Activated naive CD4-positive, alpha-beta T cell treated with anti-CD3 and anti-CD28 coated beads, Interleukin-2, amount 50 U/mL, for 72 hours (primary cell): ENCODE results near the gene LMO3. TPM values are rescaled to one million over a fixed set of nuclear protein-coding genes. Genes with fewer than 3 reads are reported as not detected.
"Not testable (repeated sequence)": the region's sequence is repeated elsewhere in the genome, so short reads cannot be mapped to it uniquely, and the experiment has no call there.

Experiments used
- ATAC-seq, 2 donors: fragments of 150-1000 bp; cut with Tn5 transposase; 2 replicates each; pipeline ENCODE4 v1.10.0; 2021; ENCODE audit warnings: mild to moderate bottlenecking in 2 of 2, moderate library complexity in 2 of 2
- DNase-seq, 2 donors: peaks; one replicate each; pipeline ENCODE4 v3.0.0; 2021 to 2022; ENCODE audit warnings: low spot score in 2 of 2
- H3K27ac Mint-ChIP-seq, 2 donors: one replicate each; pipeline ENCODE4 v1.8.0; 2022; ENCODE audit warnings: mild to moderate bottlenecking in 2 of 2, mixed read lengths in 2 of 2
- H3K36me3 Mint-ChIP-seq, 2 donors: one replicate each; pipeline ENCODE4 v1.8.0; 2022; ENCODE audit warnings: mixed read lengths in 2 of 2
- H3K9me3 Mint-ChIP-seq, 2 donors: one replicate each; pipeline ENCODE4 v1.8.0; 2022; ENCODE audit warnings: mixed read lengths in 2 of 2
- total RNA-seq, 2 donors: library from RNA; stranded (reverse); gene quantifications; one replicate each; pipeline ENCODE4 v1.2.3, GENCODE V29; 2022

Gene LMO3
- total RNA-seq, 2 donors from 2014 or later = not detected

DNA sequence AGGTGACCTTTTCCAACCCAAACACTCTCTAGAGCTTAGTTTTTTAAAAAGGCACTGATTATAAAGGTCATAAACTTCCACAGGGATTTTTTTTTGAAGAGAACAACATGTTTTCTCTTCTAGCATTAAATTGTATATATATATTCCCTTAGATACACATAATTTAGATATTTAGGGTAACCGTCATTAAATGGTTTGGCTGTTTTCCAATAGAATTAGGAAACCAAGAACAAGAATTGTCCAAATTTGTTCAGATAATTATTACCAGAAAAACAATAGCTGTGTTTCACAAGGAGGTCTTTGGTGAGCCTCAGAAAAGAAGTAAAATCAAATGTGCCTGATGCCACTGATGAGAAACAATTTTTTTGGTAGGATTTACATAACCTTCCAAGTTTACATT lies 26.9 kb downstream of the LMO3 start:
- no peak for ATAC-seq
- no peak overlapping the region for H3K27ac Mint-ChIP-seq

DNA sequence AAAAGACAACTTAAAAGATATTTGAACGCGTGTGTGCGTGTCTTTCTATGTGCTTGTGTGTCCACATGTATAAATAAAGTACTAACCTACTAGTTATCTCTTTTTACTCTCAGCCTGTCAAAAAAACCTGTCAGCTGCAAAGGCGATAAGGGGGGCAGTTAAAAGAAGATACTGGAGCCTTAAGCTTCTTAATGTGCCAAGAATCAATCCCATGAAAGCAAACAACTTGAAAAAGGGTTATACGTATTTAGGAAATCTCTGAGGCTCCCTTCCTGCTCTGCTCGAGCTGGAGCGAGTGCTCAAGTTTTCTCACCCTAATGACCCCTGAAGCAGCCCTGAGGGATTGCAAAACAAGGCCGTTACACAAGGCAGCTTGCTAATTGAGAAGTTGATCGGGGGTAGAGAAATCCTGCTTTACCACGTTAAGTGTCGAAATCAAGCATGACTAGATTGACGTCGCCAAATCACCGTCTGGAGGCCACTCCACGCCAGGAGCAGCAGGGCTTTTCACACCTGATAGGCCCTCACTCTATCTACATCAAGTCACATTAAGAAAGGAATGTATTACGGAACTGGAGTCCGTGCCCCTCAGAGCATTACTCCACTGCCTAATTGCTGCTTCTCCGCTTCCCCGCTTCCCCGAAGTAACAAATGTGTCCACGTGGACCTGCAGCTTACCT lies 32.4 kb downstream of the LMO3 start:
- H3K27ac Mint-ChIP-seq = no peak overlapping the region
- DNase-seq (no peak), ATAC-seq (no peak)
- H3K36me3 Mint-ChIP-seq = no peaks in the 10 kb centered on the region
- peaks cover 8 to 13% of the 10 kb centered on the region in 2 donors for H3K9me3 Mint-ChIP-seq

More for the DNA sequence above, 26.9 kb downstream of the LMO3 start:
- Mint-ChIP-seq H3K36me3 (no peaks in the 10 kb centered on the region), H3K9me3 (peaks cover 25 to 26% of the 10 kb centered on the region in 2 donors)
- DNase-seq = no peak

DNA sequence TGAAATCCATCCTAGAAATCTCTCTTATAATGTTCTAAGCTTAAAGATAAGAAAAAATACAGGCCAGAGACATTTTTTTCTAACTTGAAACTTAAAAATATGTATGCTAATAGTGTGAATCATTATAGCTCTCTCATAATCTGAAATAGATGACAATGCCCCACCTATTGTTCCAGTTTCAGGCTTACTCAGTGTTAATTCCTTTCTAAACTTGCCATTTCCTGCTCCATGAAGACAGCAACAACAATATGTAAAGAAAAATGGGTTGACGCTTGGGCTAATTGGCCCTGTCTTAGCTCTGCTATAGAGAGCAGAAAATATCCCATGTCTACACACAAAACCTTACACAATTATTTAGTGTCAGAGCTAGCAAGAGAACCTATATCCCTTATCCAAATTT lies 37.1 kb downstream of the LMO3 start:
- DNase-seq (no peak), ATAC-seq (no peak)
- no peak overlapping the region for H3K27ac Mint-ChIP-seq
- H3K36me3 Mint-ChIP-seq = no peaks in the 10 kb centered on the region
- peaks cover 7 to 11% of the 10 kb centered on the region in 2 donors for H3K9me3 Mint-ChIP-seq

DNA sequence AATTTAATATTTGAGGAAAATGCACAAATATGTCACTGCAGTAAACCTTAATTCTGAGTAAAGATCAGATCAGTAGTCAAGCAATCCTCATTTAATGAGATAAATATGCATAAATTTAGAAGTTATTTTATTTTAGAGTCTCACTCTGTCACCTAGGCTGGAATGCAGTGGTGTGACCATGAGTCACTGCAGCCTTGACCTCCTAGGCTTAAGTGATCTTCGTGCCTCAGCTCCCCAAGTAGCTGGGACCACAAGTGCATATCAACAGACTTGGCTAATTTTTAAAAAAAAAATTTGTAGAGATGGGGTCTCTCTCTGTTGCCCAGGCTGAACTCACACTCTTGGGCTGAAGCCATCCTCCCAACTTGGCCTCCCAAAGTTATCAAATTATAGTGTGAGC lies 41.3 kb downstream of the LMO3 start:
- Mint-ChIP-seq H3K27ac (no peak overlapping the region), H3K36me3 (no peaks in the 10 kb centered on the region), H3K9me3 (peaks cover 7 to 9% of the 10 kb centered on the region in 2 donors)
- ATAC-seq = no peak
- no peak for DNase-seq

DNA sequence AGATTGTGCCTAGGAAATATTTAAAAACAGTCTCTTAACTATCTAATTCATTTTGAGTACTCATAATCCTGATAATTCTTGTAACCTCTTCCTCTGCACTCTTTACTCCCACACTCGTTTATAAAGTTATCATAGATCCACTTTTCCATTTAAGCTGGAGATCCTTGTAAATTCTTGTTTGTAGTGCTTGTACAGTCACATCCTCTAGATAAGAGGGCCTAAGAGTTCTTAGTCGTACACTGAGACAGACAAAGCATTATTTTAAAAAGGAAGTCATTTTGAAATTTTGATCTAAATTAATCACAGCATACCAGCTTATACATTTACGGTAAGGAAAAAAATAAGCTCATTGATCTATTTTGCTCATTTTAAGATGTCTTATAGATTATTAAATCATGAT lies 42.5 kb downstream of the LMO3 start:
- H3K36me3 Mint-ChIP-seq = no peaks in the 10 kb centered on the region
- ATAC-seq (no peak), DNase-seq (no peak)
- no peak overlapping the region for H3K27ac Mint-ChIP-seq
- H3K9me3 Mint-ChIP-seq = peaks cover 7 to 9% of the 10 kb centered on the region in 2 donors

DNA sequence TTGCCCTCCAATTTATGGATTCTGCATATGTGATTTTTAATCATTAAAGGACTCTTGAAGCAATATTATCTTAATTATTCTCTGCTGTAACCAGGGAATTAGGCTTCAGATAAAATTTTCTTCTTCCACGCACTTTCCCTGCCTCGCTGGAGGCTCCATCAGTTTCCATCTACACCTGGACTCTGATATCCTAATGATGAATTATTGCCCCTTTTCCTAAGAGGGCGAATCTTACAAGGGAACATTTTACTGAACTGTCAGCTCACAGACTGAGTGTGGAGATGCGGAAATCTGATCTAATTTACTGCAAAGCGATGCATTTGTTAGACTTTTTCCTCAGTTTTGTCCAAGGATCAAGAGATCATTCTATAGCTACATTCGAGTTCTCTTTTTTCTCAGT lies 43.0 kb downstream of the LMO3 start:
- ATAC-seq (no peak), DNase-seq (no peak)
- no peak overlapping the region for H3K27ac Mint-ChIP-seq
- no peaks in the 10 kb centered on the region for H3K36me3 Mint-ChIP-seq
- H3K9me3 Mint-ChIP-seq = peaks cover 7 to 9% of the 10 kb centered on the region in 2 donors

DNA sequence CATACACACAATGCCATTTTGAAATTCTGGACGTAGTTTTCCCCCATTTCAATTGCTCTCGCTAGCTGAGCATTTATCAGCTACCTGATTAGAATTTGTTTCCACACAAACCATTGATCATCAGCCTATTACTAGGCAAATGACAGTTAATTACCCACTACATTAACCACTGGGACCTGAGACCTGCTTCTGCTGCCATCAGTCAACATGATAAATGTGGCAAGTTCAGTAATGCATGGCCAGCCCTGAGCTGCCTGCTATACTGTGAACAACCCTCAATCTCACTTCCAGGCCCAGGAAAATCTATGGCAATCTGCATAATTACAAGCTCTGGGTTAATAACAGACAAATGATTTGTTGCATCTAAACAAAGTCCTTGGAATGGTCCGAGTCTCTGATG lies 43.5 kb downstream of the LMO3 start:
- DNase-seq (no peak), ATAC-seq (no peak)
- Mint-ChIP-seq H3K27ac (no peak overlapping the region), H3K36me3 (no peaks in the 10 kb centered on the region), H3K9me3 (peaks cover 7 to 9% of the 10 kb centered on the region in 2 donors)

DNA sequence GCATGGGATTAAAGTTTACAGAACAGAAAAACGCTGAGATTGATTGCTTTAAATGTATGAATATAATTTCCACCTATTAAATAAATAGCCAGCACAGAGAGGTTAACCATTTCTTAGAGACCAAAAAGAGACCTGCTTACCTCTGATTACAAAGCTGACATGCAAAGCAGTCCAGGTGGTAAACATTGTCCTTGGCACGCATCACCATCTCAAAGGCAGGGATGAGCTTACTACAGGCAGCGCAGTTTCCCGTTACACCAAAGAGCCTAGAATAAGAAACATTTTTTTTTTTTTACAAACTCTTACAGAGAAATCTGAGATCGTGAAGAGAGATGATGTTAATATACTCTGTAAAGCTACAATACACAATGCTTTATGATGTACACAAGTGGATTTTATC lies 45.7 kb downstream of the LMO3 start:
- no peak for ATAC-seq
- H3K27ac Mint-ChIP-seq = no peak overlapping the region
- H3K36me3 Mint-ChIP-seq = no peaks in the 10 kb centered on the region
- H3K9me3 Mint-ChIP-seq = peaks cover 0 to 5% of the 10 kb centered on the region in 2 donors
- DNase-seq = no peak

DNA sequence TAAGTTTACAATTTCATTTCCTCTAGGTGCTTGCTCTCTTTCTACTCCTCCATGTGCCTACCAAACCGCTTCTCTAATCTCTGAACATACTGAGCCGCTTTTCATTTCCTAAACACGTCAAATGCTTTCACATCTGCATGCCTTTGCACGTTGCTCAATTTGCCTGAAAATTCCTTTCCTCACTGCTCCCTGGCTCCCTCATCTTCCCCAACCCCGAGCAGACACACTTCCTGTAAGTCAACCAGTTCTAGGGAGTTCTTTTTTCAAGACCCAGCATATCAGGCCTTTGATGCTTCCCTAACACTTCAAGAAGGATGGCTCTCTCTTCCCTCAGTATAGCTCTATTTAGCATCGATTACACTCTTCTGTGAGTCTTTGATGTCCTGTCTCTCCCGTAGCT lies 50.3 kb downstream of the LMO3 start:
- Mint-ChIP-seq H3K27ac (no peak overlapping the region), H3K9me3 (peaks cover 0 to 5% of the 10 kb centered on the region in 2 donors), H3K36me3 (no peaks in the 10 kb centered on the region)
- ATAC-seq (no peak), DNase-seq (no peak)

DNA sequence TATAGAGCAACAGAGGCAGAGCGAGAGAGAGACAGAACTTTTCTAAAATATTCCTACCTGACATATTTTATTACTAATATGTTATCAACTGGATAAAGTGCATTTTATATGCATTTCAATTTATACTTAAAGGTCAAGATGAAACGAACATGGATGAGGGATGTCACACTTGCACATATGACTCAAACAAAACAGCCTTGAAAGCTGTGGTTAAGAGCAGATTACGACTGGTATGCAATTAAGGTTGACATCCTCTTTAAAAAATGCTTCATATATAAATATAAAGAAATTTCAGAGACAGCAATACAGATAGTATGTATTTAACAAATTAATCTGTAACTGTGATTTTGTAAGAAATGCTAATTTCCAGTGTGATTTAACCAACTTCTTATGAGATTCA lies 52.5 kb downstream of the LMO3 start:
- H3K9me3 Mint-ChIP-seq = peaks cover 0 to 5% of the 10 kb centered on the region in 2 donors
- no peak overlapping the region for H3K27ac Mint-ChIP-seq
- no peaks in the 10 kb centered on the region for H3K36me3 Mint-ChIP-seq
- ATAC-seq = no peak
- no peak for DNase-seq

DNA sequence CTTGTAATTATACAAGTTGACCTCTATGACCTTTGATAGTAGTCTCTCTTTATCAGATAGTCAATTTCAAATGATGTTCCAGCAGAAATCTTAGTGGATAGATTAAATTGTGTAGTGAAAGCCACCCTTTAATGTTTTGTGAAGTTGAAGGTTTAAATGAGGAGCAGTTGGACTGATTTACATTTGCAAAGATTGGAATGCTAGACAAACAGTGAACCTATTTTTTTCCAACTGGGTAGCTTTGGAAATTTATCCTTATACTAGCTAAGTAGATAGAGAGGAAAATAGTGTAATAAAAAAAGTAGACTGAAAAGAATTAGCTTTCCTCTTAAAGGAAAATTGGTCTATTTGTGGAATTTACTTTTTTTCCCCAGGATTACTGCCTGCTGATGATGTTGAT lies 53.7 kb downstream of the LMO3 start:
- no peak for DNase-seq
- Mint-ChIP-seq H3K36me3 (no peaks in the 10 kb centered on the region), H3K27ac (no peak overlapping the region), H3K9me3 (peaks cover 0 to 5% of the 10 kb centered on the region in 2 donors)
- ATAC-seq = no peak

DNA sequence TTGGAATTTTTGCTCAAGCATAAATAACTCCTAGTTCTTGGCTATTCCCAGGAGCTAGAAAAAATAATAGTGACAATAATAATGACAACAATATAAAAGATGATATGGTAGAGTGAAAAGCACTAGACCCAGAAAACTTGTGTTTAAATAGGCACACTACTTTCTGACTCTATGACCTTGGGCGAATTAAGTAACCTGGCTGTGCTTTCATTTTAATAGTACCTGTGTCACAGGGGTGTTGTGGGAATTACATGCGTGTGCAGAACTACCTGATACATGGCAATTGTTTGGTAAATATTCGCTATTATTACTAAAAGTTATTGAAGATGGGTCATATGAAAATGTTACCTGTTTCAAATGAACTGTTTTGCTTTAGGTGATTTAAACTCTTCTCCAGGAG lies 60.1 kb downstream of the LMO3 start:
- H3K9me3 Mint-ChIP-seq = peaks cover 0 to 8% of the 10 kb centered on the region in 2 donors
- H3K36me3 Mint-ChIP-seq = no peaks in the 10 kb centered on the region
- DNase-seq (no peak), ATAC-seq (no peak)
- no peak overlapping the region for H3K27ac Mint-ChIP-seq

DNA sequence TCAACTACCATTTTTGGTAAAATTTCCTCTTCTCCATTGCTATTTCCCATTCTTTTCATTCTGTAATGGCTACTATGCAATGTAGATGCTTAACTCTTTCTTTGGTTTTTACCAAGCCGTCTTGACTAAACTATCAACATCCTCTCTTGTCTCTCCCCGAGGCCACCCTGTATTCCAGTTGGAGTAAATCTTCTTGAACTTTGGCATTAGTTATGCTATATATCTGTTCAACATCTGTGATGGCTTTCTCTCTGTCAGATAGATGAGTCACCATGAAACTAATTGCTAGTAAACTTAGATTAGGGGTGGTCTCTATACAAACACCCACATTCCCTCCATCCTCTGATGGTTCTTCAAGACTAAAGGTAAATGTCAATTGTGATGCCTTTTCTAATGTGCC lies 63.4 kb downstream of the LMO3 start:
- ATAC-seq (no peak), DNase-seq (no peak)
- H3K27ac Mint-ChIP-seq = no peak overlapping the region
- peaks cover 14 to 16% of the 10 kb centered on the region in 2 donors for H3K9me3 Mint-ChIP-seq
- peaks cover 0 to 6% of the 10 kb centered on the region in 2 donors for H3K36me3 Mint-ChIP-seq

DNA sequence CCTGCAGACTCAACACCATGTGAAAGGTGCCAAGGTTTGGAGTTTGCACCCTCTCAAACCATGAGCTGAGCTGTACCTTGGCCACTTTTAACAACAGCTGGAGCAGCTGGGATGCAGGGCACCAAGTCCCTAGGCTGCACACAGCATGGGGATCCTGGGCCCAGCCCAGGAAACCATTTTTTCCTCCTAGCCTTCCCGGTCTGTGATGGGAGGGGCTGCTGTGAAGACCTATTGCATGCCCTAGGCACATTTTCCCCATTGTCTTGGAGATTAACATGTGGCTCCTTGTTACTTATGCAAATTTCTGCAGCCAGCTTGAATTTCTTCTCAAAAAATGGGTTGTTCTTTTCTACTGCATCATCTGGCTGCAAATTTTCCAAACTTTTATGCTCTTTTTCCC lies 68.3 kb downstream of the LMO3 start:
- ATAC-seq, H3K36me3 Mint-ChIP-seq, DNase-seq, H3K27ac Mint-ChIP-seq: not testable (repeated sequence)
- H3K9me3 Mint-ChIP-seq = peaks cover 9 to 19% of the 10 kb centered on the region in 2 donors

DNA sequence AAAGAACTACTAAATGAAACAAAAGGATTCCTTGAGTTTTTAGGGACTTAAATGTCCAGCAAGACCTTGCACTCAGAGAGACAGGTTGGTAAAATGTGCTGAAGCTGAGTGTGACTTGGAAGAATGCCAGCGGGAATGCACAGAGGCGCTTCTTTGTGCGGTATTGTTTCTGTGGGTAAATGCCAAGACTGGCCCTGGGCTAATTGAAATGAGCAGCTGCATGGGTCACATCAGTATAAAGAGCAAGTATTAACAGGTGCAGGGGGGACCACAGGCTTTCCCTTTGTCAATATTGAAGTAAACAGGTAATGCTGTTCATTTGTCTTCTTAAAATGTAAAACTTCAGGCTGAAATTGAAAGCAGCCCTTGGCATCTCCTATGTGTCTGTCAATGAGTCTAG lies 74.3 kb downstream of the LMO3 start:
- no peak overlapping the region for H3K27ac Mint-ChIP-seq
- H3K9me3 Mint-ChIP-seq = peaks cover 0 to 3% of the 10 kb centered on the region in 2 donors
- no peaks in the 10 kb centered on the region for H3K36me3 Mint-ChIP-seq
- DNase-seq = no peak
- no peak for ATAC-seq

DNA sequence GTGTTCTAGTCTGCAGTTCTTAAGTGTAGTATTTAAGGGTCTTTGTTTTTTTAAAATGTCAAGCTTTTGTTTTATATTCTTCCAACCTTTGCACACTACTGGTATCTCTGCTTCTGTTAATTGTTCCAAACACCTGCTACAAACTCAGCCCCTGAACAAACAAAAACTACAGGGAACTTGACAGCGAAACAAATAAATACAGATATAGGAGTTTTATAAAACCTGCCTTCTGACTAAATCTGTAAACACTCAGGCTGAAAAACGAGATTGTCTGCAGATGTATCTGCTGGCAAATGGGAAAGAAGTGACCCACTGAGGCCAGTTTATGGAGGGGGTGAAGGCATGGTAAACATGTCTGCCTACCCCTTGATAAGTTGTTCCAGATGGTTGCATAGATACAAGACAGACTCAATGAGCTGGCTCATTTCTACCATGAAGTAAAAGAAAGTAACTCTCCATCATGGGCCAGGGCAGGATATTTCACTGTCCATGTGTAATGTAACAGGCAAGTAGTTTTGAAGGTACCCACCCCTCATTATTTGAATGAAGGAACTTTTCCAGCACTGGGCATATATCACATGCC lies 75.6 kb downstream of the LMO3 start:
- no peak for ATAC-seq

DNA sequence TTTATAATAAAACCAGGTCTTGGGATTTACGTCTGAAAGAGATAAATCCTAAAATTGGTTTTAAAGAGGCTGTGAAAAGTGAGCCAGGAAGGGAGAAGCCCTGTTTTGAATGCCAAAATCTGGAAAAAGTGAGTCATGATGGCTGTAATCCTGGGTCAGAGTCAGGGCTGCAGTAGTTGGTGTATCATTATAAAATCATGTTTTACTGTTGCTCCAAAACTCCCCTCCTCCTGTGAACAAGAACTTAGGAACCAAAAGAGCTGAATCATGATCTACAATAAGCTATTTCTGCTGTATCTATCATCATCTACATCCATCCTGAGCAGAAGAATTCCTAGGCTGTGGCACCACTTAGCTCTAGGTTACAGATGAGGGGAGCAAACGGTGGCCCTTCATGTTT lies 79.3 kb downstream of the LMO3 start:
- peaks cover 0 to 5% of the 10 kb centered on the region in 2 donors for H3K9me3 Mint-ChIP-seq
- H3K36me3 Mint-ChIP-seq = no peaks in the 10 kb centered on the region
- no peak overlapping the region for H3K27ac Mint-ChIP-seq
- ATAC-seq (no peak), DNase-seq (no peak)

More for the DNA sequence above, 75.6 kb downstream of the LMO3 start:
- DNase-seq = no peak
- H3K36me3 Mint-ChIP-seq = no peaks in the 10 kb centered on the region
- H3K9me3 Mint-ChIP-seq = no peaks in the 10 kb centered on the region
- H3K27ac Mint-ChIP-seq = no peak overlapping the region

DNA sequence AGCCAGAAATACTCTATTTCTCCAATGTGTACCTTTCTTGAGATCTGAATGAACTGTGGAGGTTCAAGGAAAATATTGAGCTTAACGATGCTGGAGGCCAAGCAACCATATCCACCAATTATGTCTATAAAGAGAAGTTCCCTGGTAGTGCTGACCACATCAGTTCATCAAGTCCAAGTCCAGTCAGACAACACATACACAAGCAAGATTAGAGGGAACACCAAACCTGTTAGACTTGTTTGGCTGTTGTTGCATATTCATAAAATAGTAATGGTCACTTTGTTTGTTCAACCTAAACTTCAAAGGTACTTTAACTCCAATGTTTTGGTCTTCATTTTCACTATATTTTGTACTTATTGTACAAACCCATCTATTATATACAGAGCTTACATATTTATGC lies 81.6 kb downstream of the LMO3 start:
- Mint-ChIP-seq H3K36me3 (no peaks in the 10 kb centered on the region), H3K9me3 (peaks cover 4 to 5% of the 10 kb centered on the region in 2 donors)
- no peak for ATAC-seq

More for the DNA sequence above, 81.6 kb downstream of the LMO3 start:
- no peak for DNase-seq
- no peak overlapping the region for H3K27ac Mint-ChIP-seq
